GM18868 (cell line): ENCODE data around the gene JAK1.
"Not testable (repeated sequence)": the region's sequence is repeated elsewhere in the genome, so short reads cannot be mapped to it uniquely, and the experiment has no call there.

Source experiments
- ATAC-seq: cut with Tn5 transposase; IDR thresholded peaks from one replicate; pipeline ENCODE4 v1.9.1; 2021; ENCODE audit warnings: mild to moderate bottlenecking, moderate library complexity; ENCODE audit not compliant: unreplicated experiment

JAK1 gene

GRCh38 chr1:64923294-64923718 is 43.0 kb downstream of the JAK1 start:
- ATAC-seq = peak; percentile 61

- no peak for ATAC-seq
These were observed 44.0 kb downstream of the JAK1 start for GRCh38 chr1:64922336-64922735.

- no peak for ATAC-seq
These were observed 44.6 kb downstream of the JAK1 start for GRCh38 chr1:64921771-64922170.

GRCh38 chr1:64920941-64921589 is 45.3 kb downstream of the JAK1 start:
- ATAC-seq = no peak

GRCh38 chr1:64919120-64919519 is 47.2 kb downstream of the JAK1 start:
- not testable (repeated sequence) for ATAC-seq

- ATAC-seq = no peak
These were observed 48.4 kb downstream of the JAK1 start for GRCh38 chr1:64917907-64918306.

- no peak for ATAC-seq
These were observed 49.0 kb downstream of the JAK1 start for GRCh38 chr1:64917328-64917861.

GRCh38 chr1:64915381-64916274 is 50.7 kb downstream of the JAK1 start:
- no peak for ATAC-seq

- no peak for ATAC-seq
These were observed 52.9 kb downstream of the JAK1 start for GRCh38 chr1:64913361-64914015.

- ATAC-seq = no peak
These were observed 54.2 kb downstream of the JAK1 start for GRCh38 chr1:64912191-64912590.

GRCh38 chr1:64911326-64911725 is 55.0 kb downstream of the JAK1 start:
- no peak for ATAC-seq

- no peak for ATAC-seq
These were observed 57.3 kb downstream of the JAK1 start for GRCh38 chr1:64909031-64909430.

- no peak for ATAC-seq
These were observed 57.8 kb downstream of the JAK1 start for GRCh38 chr1:64908575-64908974.

GRCh38 chr1:64906447-64906846 is 59.9 kb downstream of the JAK1 start:
- ATAC-seq = peak; percentile 60

GRCh38 chr1:64903593-64903992 is 62.8 kb downstream of the JAK1 start:
- ATAC-seq = no peak

- ATAC-seq = no peak
These were observed 64.7 kb downstream of the JAK1 start for GRCh38 chr1:64901663-64902062.

- no peak for ATAC-seq
These were observed 65.4 kb downstream of the JAK1 start for GRCh38 chr1:64900916-64901315.

GRCh38 chr1:64898107-64898861 is 68.1 kb downstream of the JAK1 start:
- ATAC-seq = peak; percentile 36

- ATAC-seq = no peak
These were observed 69.8 kb downstream of the JAK1 start for GRCh38 chr1:64896551-64896950.

- ATAC-seq = peak; percentile 80
These were observed 70.8 kb downstream of the JAK1 start for GRCh38 chr1:64895500-64895899.
